Natural killer cell (primary cell): ENCODE data around the gene NAPB. TPM values are rescaled to one million over a fixed set of nuclear protein-coding genes. Genes with fewer than 3 reads are reported as not detected.

Source experiments
- ATAC-seq, 3 donors: fragments of 150-1000 bp in 2 of 3; fragments of 200-7000 bp in 1 of 3; cut with Tn5 transposase; 1 replicate in 1 of 3; 2 replicates in 2 of 3; pipeline ENCODE4 v1.10.0; 2021; ENCODE audit warnings: mild to moderate bottlenecking in 2 of 3, moderate library complexity in 2 of 3
- DNase-seq, 2 donors: peaks; one replicate each; pipeline versions ENCODE4 v3.0.0 to v3.0.0-alpha.2; 2013 to 2021; ENCODE audit warnings: mixed read lengths in 1 of 2
- H3K27ac ChIP-seq: one replicate; pipeline ENCODE4 v1.5.1; 2013; ENCODE audit warnings: mild to moderate bottlenecking, low read length
- H3K27me3 ChIP-seq: one replicate; pipeline ENCODE4 v1.6.1; 2013; ENCODE audit warnings: low read length; ENCODE audit not compliant: control insufficient read depth, insufficient read depth
- H3K36me3 ChIP-seq: one replicate; pipeline ENCODE4 v1.6.1; 2013; ENCODE audit warnings: low read length; ENCODE audit not compliant: control insufficient read depth, insufficient read depth
- H3K4me1 ChIP-seq: one replicate; pipeline ENCODE4 v1.6.1; 2013; ENCODE audit warnings: low read length; ENCODE audit not compliant: control insufficient read depth, insufficient read depth
- H3K4me3 ChIP-seq: one replicate; pipeline ENCODE4 v1.5.1; 2013; ENCODE audit warnings: low read length
- H3K9me3 ChIP-seq: one replicate; pipeline ENCODE4 v1.6.1; 2013; ENCODE audit warnings: low read length; ENCODE audit not compliant: control insufficient read depth, insufficient read depth
- H3K27ac Mint-ChIP-seq, 2 donors: one replicate each; pipeline ENCODE4 v1.8.0; 2022; ENCODE audit warnings: mild to moderate bottlenecking in 2 of 2, mixed read lengths in 2 of 2, moderate library complexity in 1 of 2
- H3K27me3 Mint-ChIP-seq, 2 donors: one replicate each; pipeline ENCODE4 v1.8.0; 2022; ENCODE audit warnings: low read depth in 2 of 2, mixed read lengths in 2 of 2
- H3K36me3 Mint-ChIP-seq: one replicate; pipeline ENCODE4 v1.8.0; 2022; ENCODE audit warnings: mixed read lengths
- H3K4me1 Mint-ChIP-seq, 2 donors: one replicate each; pipeline ENCODE4 v1.8.0; 2022; ENCODE audit warnings: mixed read lengths in 2 of 2
- H3K4me3 Mint-ChIP-seq: one replicate; pipeline ENCODE4 v1.8.0; 2022; ENCODE audit warnings: mild to moderate bottlenecking, moderate library complexity, mixed read lengths
- H3K9me3 Mint-ChIP-seq, 2 donors: one replicate each; pipeline ENCODE4 v1.8.0; 2022; ENCODE audit warnings: mixed read lengths in 2 of 2
- CTCF ChIP-seq: fragments of 200-600 bp; IDR thresholded peaks from one replicate; pipeline ENCODE4 v1.8.0; 2022; ENCODE audit warnings: antibody characterized with exemption
- WGBS: methylation state at CpG from one replicate; pipeline ENCODE4 v1.1.7; 2013; ENCODE audit warnings: missing lambda C conversion rate; ENCODE audit not compliant: insufficient coverage; 5-methylcytosine and 5-hydroxymethylcytosine counted together
- intact Hi-C: fragments of 100-400 bp; cut with micrococcal nuclease; formaldehyde crosslinking; loops from one replicate; pipeline ENCODE4 v1.14.2; 2022
- total RNA-seq, 4 donors: library from RNA; stranded (reverse); fragments of 120-200 nt in 1 of 4; gene quantifications; one replicate each; pipeline versions ENCODE4 v1.2.3 to v1.2.4, GENCODE V29; 2013 to 2022

NAPB gene
- total RNA-seq, 3 donors from 2014 or later (not counting 1 experiment from before 2014, with no cell fraction given) = 22.8 to 23.9 (median 22.9) TPM

GRCh38 chr20:23386304-23387117 is 34.8 kb downstream of the NAPB start:
- Mint-ChIP-seq H3K27me3 (no peaks in the 10 kb centered on the region), H3K36me3 (no peaks in the 10 kb centered on the region), H3K4me1 (peaks cover 0 to 4% of the 10 kb centered on the region in 2 donors), H3K4me3 (no peak overlapping the region), H3K9me3 (no peaks in the 10 kb centered on the region), H3K27ac (no peak overlapping the region)
- TF ChIP-seq CTCF = no peak
- no peaks in the 10 kb centered on the region for H3K4me1 ChIP-seq
- H3K27ac ChIP-seq = no peak overlapping the region
- H3K36me3 ChIP-seq = peaks cover 13% of the 10 kb centered on the region
- H3K9me3 ChIP-seq = no peaks in the 10 kb centered on the region
- no peaks in the 10 kb centered on the region for H3K27me3 ChIP-seq
- no peak for DNase-seq
- intact Hi-C loops = no loop called here
- H3K4me3 ChIP-seq = no peak overlapping the region
- WGBS = 86% methylated on average over 5 of the region's 6 CpGs
- ATAC-seq = no peak

GRCh38 chr20:23381876-23382275 is 39.4 kb downstream of the NAPB start:
- no peak overlapping the region for H3K4me3 Mint-ChIP-seq
- no peaks in the 10 kb centered on the region for H3K9me3 Mint-ChIP-seq
- H3K4me1 ChIP-seq = no peaks in the 10 kb centered on the region
- DNase-seq = no peak
- no peaks in the 10 kb centered on the region for H3K27me3 ChIP-seq
- ATAC-seq = no peak
- no peaks in the 10 kb centered on the region for H3K36me3 Mint-ChIP-seq
- intact Hi-C loops = no loop called here
- H3K27me3 Mint-ChIP-seq = no peaks in the 10 kb centered on the region
- no peak overlapping the region for H3K27ac ChIP-seq
- H3K4me1 Mint-ChIP-seq = peaks cover 0 to 4% of the 10 kb centered on the region in 2 donors
- H3K4me3 ChIP-seq = no peak overlapping the region
- H3K9me3 ChIP-seq = no peaks in the 10 kb centered on the region
- TF ChIP-seq CTCF = no peak
- H3K27ac Mint-ChIP-seq = no peak overlapping the region
- H3K36me3 ChIP-seq = peaks cover 22% of the 10 kb centered on the region

GRCh38 chr20:23379772-23380171 is 41.5 kb downstream of the NAPB start:
- DNase-seq (no peak), ATAC-seq (no peak)
- no peaks in the 10 kb centered on the region for H3K4me1 ChIP-seq
- peaks cover 39% of the 10 kb centered on the region for H3K36me3 ChIP-seq
- no peak overlapping the region for H3K27ac ChIP-seq
- Mint-ChIP-seq H3K27me3 (no peaks in the 10 kb centered on the region), H3K36me3 (no peaks in the 10 kb centered on the region), H3K27ac (no peak overlapping the region), H3K4me3 (no peak overlapping the region), H3K4me1 (no peaks in the 10 kb centered on the region), H3K9me3 (no peaks in the 10 kb centered on the region)
- no peak overlapping the region for H3K4me3 ChIP-seq
- no peaks in the 10 kb centered on the region for H3K27me3 ChIP-seq
- no peak for TF ChIP-seq CTCF
- no peaks in the 10 kb centered on the region for H3K9me3 ChIP-seq
- intact Hi-C loops = no loop called here

GRCh38 chr20:23375827-23376226 is 45.5 kb downstream of the NAPB start:
- 81% methylated on average over 4 of the region's 5 CpGs for WGBS
- intact Hi-C loops = no loop called here
- Mint-ChIP-seq H3K4me1 (no peaks in the 10 kb centered on the region), H3K36me3 (no peaks in the 10 kb centered on the region), H3K9me3 (no peaks in the 10 kb centered on the region), H3K27ac (no peak overlapping the region), H3K4me3 (no peak overlapping the region), H3K27me3 (no peaks in the 10 kb centered on the region)
- DNase-seq (no peak), ATAC-seq (no peak)
- Histone ChIP-seq H3K27ac (no peak overlapping the region), H3K36me3 (peaks cover 66% of the 10 kb centered on the region), H3K9me3 (no peaks in the 10 kb centered on the region), H3K4me1 (no peaks in the 10 kb centered on the region), H3K4me3 (no peak overlapping the region), H3K27me3 (no peaks in the 10 kb centered on the region)
- no peak for TF ChIP-seq CTCF
